ENCODE results near the gene CCR8.

DNA sequence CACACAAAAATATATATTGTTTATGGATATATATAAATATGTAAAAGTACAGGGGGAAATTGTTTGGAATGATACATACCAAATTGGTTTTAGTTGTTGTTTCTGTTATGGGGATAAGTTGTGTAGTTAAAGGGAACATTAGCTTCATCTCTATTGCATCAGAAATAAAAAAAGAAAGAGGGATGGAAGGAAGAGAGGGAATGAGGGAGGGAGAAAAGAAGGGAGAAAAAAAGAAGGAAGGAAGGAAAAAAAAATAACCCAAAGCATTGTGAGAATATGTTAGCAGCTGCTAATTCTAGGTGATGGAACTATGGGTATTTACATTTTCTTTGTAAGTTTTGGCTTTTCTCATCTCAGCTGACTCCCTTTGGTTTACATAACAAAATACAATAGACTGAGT lies 1.3 kb downstream of the CCR8 start:
- TF ChIP-seq, protein P1, sequence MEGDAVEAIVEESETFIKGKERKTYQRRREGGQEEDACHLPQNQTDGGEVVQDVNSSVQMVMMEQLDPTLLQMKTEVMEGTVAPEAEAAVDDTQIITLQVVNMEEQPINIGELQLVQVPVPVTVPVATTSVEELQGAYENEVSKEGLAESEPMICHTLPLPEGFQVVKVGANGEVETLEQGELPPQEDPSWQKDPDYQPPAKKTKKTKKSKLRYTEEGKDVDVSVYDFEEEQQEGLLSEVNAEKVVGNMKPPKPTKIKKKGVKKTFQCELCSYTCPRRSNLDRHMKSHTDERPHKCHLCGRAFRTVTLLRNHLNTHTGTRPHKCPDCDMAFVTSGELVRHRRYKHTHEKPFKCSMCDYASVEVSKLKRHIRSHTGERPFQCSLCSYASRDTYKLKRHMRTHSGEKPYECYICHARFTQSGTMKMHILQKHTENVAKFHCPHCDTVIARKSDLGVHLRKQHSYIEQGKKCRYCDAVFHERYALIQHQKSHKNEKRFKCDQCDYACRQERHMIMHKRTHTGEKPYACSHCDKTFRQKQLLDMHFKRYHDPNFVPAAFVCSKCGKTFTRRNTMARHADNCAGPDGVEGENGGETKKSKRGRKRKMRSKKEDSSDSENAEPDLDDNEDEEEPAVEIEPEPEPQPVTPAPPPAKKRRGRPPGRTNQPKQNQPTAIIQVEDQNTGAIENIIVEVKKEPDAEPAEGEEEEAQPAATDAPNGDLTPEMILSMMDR (IDR thresholded peaks at IDR 0.05; ENCODE audit: borderline replicate concordance, extremely low read depth, low read length, poor library complexity, severe bottlenecking) = no peak
- TF ChIP-seq EZH2 (IDR thresholded peaks at IDR 0.05; ENCODE audit: borderline replicate concordance, low read depth, low read length, severe bottlenecking) = no peak
